Heart right ventricle (tissue), 16 donors: ENCODE measurements around the gene ZWILCH. TPM values are rescaled to one million over a fixed set of nuclear protein-coding genes. Genes with fewer than 3 reads are reported as not detected.

Experiments used
- ATAC-seq, 8 donors: fragments of 200-7000 bp; cut with Tn5 transposase; one replicate each; pipeline ENCODE4 v1.9.1; 2020; ENCODE audit warnings: mild to moderate bottlenecking in 8 of 8, moderate library complexity in 8 of 8, moderate number of reproducible peaks in 1 of 8
- DNase-seq, 2 donors: peaks; one replicate each; pipeline ENCODE4 v3.0.0-alpha.2; 2020
- H3K27ac ChIP-seq, 10 donors: fragments of 200-600 bp; sonication (generic) in 2 of 10; one replicate each; pipeline versions ENCODE4 v1.5.0 to v1.8.0; 2020 to 2022; ENCODE audit warnings: mild to moderate bottlenecking in 3 of 10
- H3K27me3 ChIP-seq, 7 donors: fragments of 200-600 bp; one replicate each; pipeline ENCODE4 v1.8.0; 2021 to 2022; ENCODE audit warnings: mild to moderate bottlenecking in 2 of 7
- H3K36me3 ChIP-seq, 9 donors: fragments of 200-600 bp; sonication (generic) in 1 of 9; one replicate each; pipeline versions ENCODE4 v1.5.0 to v1.8.0; 2020 to 2022; ENCODE audit warnings: mild to moderate bottlenecking in 2 of 9
- H3K4me1 ChIP-seq, 9 donors: fragments of 200-600 bp; sonication (generic) in 1 of 9; one replicate each; pipeline versions ENCODE4 v1.5.0 to v1.8.0; 2020 to 2022; ENCODE audit warnings: mild to moderate bottlenecking in 4 of 9
- H3K4me3 ChIP-seq, 10 donors: fragments of 200-600 bp; sonication (generic) in 2 of 10; one replicate each; pipeline versions ENCODE4 v1.5.0 to v1.8.0; 2020 to 2022; ENCODE audit warnings: mild to moderate bottlenecking in 7 of 10, moderate library complexity in 2 of 10
- H3K9me3 ChIP-seq, 11 donors: fragments of 200-600 bp in 10 of 11; sonication (generic) in 2 of 11; one replicate each; pipeline versions ENCODE4 v1.5.0 to v1.8.0; 2013 to 2022; ENCODE audit warnings: mild to moderate bottlenecking in 2 of 11, control low read depth in 1 of 11, moderate library complexity in 1 of 11
- WGBS, 2 donors: extraction: QIAGEN DNeasy Blood & Tissue Kit; methylation state at CpG; one replicate each; pipeline ENCODE4 v1.1.7; 2013; ENCODE audit warnings: inconsistent platforms in 1 of 2; 5-methylcytosine and 5-hydroxymethylcytosine counted together
- intact Hi-C, 10 donors: fragments of 100-400 bp; cut with DNase I; formaldehyde crosslinking; loops; one replicate each; pipeline versions ENCODE4 v1.11.1 to v1.14.2; 2022
- polyA plus RNA-seq, 2 donors: library from polyadenylated mRNA; stranded (reverse); fragments of 200-250 nt; gene quantifications; one replicate each; pipeline ENCODE4 v1.2.3, GENCODE V29; 2013
- total RNA-seq, 10 donors: library from RNA; stranded (reverse); fragmentation: NEBNext Ultra II Directional in 3 of 10; extraction: Animal tissue kit (Norgen Biotek cat#: 25700) in 3 of 10; gene quantifications; one replicate each; pipeline versions ENCODE4 v1.2.1 to v1.2.4, GENCODE V29; 2021 to 2023
- TF ChIP-seq, protein P1 (sequence below), 9 donors: fragments of 200-600 bp; sonication (generic) in 2 of 9; IDR thresholded peaks; one replicate each; pipeline versions ENCODE4 v1.5.0 to v1.8.0; 2021 to 2022; ENCODE audit warnings: antibody characterized with exemption in 9 of 9, mild to moderate bottlenecking in 5 of 9, moderate library complexity in 1 of 9
- donor health status: Arrhythmogenic right ventricular cardiomyopathy.
- donor health status: ischemic (EF 13 %, LVEDD 7.1; RV severe dilation, severe dysfunction).
- donor health status: healthy with polysubstance abuse.
- donor health status: DM: no; HTN: yes; CAD: no.
- donor health status: DM: no; HTN: no; CAD: no.
- donor health status: ischemic (EF 25% LVEDD 6.9; RV normal size, moderate dysfunction).
- donor health status: ischemic (EF 25% LVEDD 5.7; RV mildly dilated, moderate dysfunction).
- donor health status: healthy.
- donor health status: DM: yes; HTN: yes; CAD: no.
- donor health status: Ischemic cardiomyopathy.
- donor health status: ischemic (EF 35%, LVEDD 5.7; RV mildly dilated, moderate dysfunction).
- donor health status: nonischemic (EF 11% LVEDD 7.7; RV severe dilation, severe dysfunction).
- donor health status: DM: yes; HTN: yes; CAD: no.
- donor health status: PGD.
- donor health status: ischemic (EF 29% LVEDD 5.4; RV normal size, mild dysfunction).
- donor health status: nonischemic (EF 23%, LVEDD 6.1; RV moderate dilation, normal function).

Gene ZWILCH
- total and polyA plus RNA-seq, 12 donors, result 1.5 to 6.6 (median 2.3) TPM

DNA sequence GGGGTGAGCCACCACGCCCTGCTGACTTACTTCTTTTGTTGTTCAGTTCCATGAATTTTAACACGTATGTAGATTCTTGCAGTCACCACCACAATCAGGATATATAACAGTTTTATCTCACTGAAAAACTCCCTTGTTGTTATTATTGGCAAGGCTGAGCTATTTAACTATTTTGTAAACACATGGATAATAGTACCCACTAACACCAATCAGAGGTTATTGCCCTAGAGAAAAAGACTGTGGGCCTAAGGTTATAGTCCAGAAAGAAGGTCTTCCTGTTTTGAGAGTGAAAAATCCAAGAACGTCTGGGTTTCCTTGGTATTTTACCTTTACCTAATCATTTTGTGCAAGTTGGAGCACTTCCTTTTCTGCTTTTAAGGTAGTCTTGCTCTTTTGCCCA lies 9.5 kb downstream of the ZWILCH start:
- DNase-seq (no peak), ATAC-seq (no peak)
- Histone ChIP-seq H3K27me3 (no peaks in the 10 kb centered on the region), H3K27ac (no peak overlapping the region), H3K4me3 (no peak overlapping the region), H3K36me3 (peaks cover 0 to 45% (median 0%) of the 10 kb centered on the region in 9 donors), H3K9me3 (no peaks in the 10 kb centered on the region), H3K4me1 (no peaks in the 10 kb centered on the region)
- intact Hi-C loops, result no loop called here
- TF ChIP-seq, protein P1, sequence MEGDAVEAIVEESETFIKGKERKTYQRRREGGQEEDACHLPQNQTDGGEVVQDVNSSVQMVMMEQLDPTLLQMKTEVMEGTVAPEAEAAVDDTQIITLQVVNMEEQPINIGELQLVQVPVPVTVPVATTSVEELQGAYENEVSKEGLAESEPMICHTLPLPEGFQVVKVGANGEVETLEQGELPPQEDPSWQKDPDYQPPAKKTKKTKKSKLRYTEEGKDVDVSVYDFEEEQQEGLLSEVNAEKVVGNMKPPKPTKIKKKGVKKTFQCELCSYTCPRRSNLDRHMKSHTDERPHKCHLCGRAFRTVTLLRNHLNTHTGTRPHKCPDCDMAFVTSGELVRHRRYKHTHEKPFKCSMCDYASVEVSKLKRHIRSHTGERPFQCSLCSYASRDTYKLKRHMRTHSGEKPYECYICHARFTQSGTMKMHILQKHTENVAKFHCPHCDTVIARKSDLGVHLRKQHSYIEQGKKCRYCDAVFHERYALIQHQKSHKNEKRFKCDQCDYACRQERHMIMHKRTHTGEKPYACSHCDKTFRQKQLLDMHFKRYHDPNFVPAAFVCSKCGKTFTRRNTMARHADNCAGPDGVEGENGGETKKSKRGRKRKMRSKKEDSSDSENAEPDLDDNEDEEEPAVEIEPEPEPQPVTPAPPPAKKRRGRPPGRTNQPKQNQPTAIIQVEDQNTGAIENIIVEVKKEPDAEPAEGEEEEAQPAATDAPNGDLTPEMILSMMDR (IDR thresholded peaks at IDR 0.05), result no peak
- 84 to 87% methylated on average over 3 of the region's 3 CpGs for WGBS, 2 donors

DNA sequence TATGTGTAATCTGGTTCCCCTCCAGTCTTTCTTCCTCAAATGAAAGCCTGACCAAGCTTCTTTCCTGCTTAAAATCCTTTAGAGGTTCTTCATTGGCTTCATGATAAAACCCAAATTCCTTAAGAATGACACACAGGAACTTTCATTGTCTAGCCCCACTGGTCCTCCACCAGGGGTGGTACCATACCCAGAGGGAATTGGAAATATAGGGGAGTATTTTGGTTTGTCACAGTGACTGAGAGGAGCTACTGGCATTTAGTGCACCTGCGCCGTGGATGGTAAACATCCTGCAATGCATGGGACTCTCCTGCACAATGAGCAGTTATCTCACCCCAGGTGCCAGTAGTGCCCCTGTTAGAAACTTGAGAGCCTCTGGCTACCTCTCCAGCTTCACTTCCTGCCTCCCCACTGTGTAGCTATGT lies 10.8 kb downstream of the ZWILCH start:
- H3K4me1 ChIP-seq, result no peaks in the 10 kb centered on the region
- no peak for DNase-seq
- no peak overlapping the region for H3K27ac ChIP-seq
- TF ChIP-seq, protein P1 (IDR thresholded peaks at IDR 0.05), result no peak
- ATAC-seq, result no peak
- no peak overlapping the region for H3K4me3 ChIP-seq
- no peaks in the 10 kb centered on the region for H3K9me3 ChIP-seq
- H3K27me3 ChIP-seq, result no peaks in the 10 kb centered on the region
- 91 to 98% methylated on average over 2 of the region's 2 CpGs for WGBS, 2 donors
- H3K36me3 ChIP-seq, result peaks cover 0 to 58% (median 0%) of the 10 kb centered on the region in 9 donors
- intact Hi-C loops, result no loop called here

DNA sequence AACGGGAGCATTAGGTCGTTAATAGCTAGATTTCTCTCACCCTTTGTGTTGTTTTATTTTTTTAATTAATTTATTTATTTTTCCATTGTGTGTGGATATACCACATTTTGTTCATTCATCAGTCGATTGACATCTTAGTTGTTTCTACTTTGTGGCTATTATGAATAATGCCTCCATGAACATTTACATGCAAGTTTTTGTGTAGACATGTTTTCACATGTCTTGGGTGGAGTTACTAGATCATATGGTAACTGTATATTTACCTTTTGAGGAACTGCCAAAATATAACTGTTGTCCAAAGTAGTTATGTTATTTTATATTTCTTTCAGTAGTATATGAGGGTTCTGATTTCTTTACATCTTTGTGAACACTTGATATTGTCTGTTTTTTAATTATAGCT lies 18.8 kb downstream of the ZWILCH start:
- Histone ChIP-seq H3K27ac (no peak overlapping the region), H3K27me3 (no peaks in the 10 kb centered on the region), H3K4me1 (no peaks in the 10 kb centered on the region), H3K9me3 (no peaks in the 10 kb centered on the region), H3K4me3 (no peak overlapping the region), H3K36me3 (peaks cover 0 to 85% (median 0%) of the 10 kb centered on the region in 9 donors)
- intact Hi-C loops, result no loop called here
- ATAC-seq (no peak), DNase-seq (no peak)
- TF ChIP-seq, protein P1 (IDR thresholded peaks at IDR 0.05), result no peak
- 93 to 98% methylated on average over 3 of the region's 3 CpGs for WGBS, 2 donors

DNA sequence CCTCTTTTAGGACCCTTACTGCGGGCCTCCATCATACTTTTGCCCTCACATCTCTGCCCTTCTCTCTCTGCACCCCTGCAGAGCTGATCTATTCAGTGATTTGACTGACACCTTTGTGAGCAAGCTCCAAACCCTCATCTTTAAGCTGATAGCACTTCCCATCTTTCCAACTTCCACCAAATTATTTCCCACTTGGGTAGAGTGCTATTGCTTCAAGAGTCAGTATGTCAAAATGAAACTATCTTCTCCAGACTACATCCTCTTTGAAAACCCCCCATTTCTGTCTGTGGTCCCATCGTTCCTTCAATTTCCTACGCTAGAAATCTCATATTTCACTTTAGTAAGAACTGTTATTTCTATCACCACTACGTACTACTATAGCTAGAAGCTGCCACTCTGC lies 19.7 kb downstream of the ZWILCH start:
- Histone ChIP-seq H3K27ac (no peak overlapping the region), H3K4me1 (no peaks in the 10 kb centered on the region), H3K36me3 (peaks cover 0 to 87% (median 0%) of the 10 kb centered on the region in 9 donors), H3K9me3 (no peaks in the 10 kb centered on the region), H3K27me3 (no peaks in the 10 kb centered on the region), H3K4me3 (no peak overlapping the region)
- 88 to 93% methylated on average over 4 of the region's 4 CpGs for WGBS, 2 donors
- ATAC-seq (no peak), DNase-seq (no peak)
- TF ChIP-seq, protein P1 (IDR thresholded peaks at IDR 0.05), result no peak
- intact Hi-C loops, result no loop called here
